ENCODE measurements around the gene UBXN2A. TPM values are rescaled to one million over a fixed set of nuclear protein-coding genes. Genes with fewer than 3 reads are reported as not detected.
A peak's percentile ranks its signal among the peaks of the same experiment; 100 is the strongest.

Gene UBXN2A
- total and polyA plus RNA-seq, 4 donors: 4.7 to 23.3 (median 8.1) TPM

GRCh38 chr2:23916727-23917405 lies 23.4 kb upstream of the UBXN2A start:
- Histone ChIP-seq H3K27me3 (ENCODE audit: control insufficient read depth in 3 of 3, insufficient read depth in 3 of 3, low read length in 2 of 3) (no peaks in the 10 kb centered on the region), H3K4me3 (no peak overlapping the region), H3K36me3 (ENCODE audit: control insufficient read depth in 4 of 4, insufficient read depth in 4 of 4, low read length in 4 of 4) (peaks cover 0 to 2% (median 0%) of the 10 kb centered on the region in 4 donors), H3K27ac (ENCODE audit: low read depth in 1 of 2, low read length in 1 of 2) (no peak overlapping the region), H3K9me3 (ENCODE audit: control insufficient read depth in 4 of 4, insufficient read depth in 3 of 4, low read length in 3 of 4) (no peaks in the 10 kb centered on the region), H3K4me1 (ENCODE audit: control insufficient read depth in 5 of 5, insufficient read depth in 5 of 5, low read length in 5 of 5) (peaks cover 0 to 7% (median 2%) of the 10 kb centered on the region in 5 donors), H3K9ac (ENCODE audit: insufficient read depth in 1 of 2, low read length in 2 of 2) (no peak overlapping the region)
- DNase-seq (peak in 1 of 3 donors; percentile 14), ATAC-seq (ENCODE audit: insufficient read depth, low FRiP score) (no peak)
- no peak for TF ChIP-seq CTCF (IDR thresholded peaks at IDR 0.05; ENCODE audit: control extremely low read depth, extremely low read depth)
- whole genome bisulfite sequencing, 2 donors: 52 to 64% methylated on average over 3 of the region's 3 CpGs

GRCh38 chr2:23918837-23919489 lies 21.3 kb upstream of the UBXN2A start:
- no peak for DNase-seq
- no peak for TF ChIP-seq CTCF (IDR thresholded peaks at IDR 0.05; ENCODE audit: control extremely low read depth, extremely low read depth)

GRCh38 chr2:23924589-23925359 lies 15.5 kb upstream of the UBXN2A start:
- H3K27me3 ChIP-seq (ENCODE audit: control insufficient read depth in 3 of 3, insufficient read depth in 3 of 3, low read length in 2 of 3): no peaks in the 10 kb centered on the region
- no peak overlapping the region for H3K27ac ChIP-seq (ENCODE audit: low read depth in 1 of 2, low read length in 1 of 2)
- DNase-seq: peak in 2 of 3 donors; percentile 38 to 45
- H3K9ac ChIP-seq (ENCODE audit: insufficient read depth in 1 of 2, low read length in 2 of 2): peak overlapping the region; percentile 39 to 91
- H3K4me1 ChIP-seq (ENCODE audit: control insufficient read depth in 5 of 5, insufficient read depth in 5 of 5, low read length in 5 of 5): peaks cover 0 to 22% (median 5%) of the 10 kb centered on the region in 5 donors
- peaks cover 0 to 5% (median 2%) of the 10 kb centered on the region in 4 donors for H3K36me3 ChIP-seq (ENCODE audit: control insufficient read depth in 4 of 4, insufficient read depth in 4 of 4, low read length in 4 of 4)
- no peak overlapping the region for H3K4me3 ChIP-seq
- H3K9me3 ChIP-seq (ENCODE audit: control insufficient read depth in 4 of 4, insufficient read depth in 3 of 4, low read length in 3 of 4): no peaks in the 10 kb centered on the region
- ATAC-seq (ENCODE audit: insufficient read depth, low FRiP score): no peak
- 37 to 53% methylated on average over 7 of the region's 7 CpGs for WGBS, 2 donors
- no peak for TF ChIP-seq CTCF (IDR thresholded peaks at IDR 0.05; ENCODE audit: control extremely low read depth, extremely low read depth)

More at GRCh38 chr2:23918837-23919489, 21.3 kb upstream of the UBXN2A start:
- Histone ChIP-seq H3K4me3 (no peak overlapping the region), H3K27ac (ENCODE audit: low read depth in 1 of 2, low read length in 1 of 2) (no peak overlapping the region), H3K27me3 (ENCODE audit: control insufficient read depth in 3 of 3, insufficient read depth in 3 of 3, low read length in 2 of 3) (no peaks in the 10 kb centered on the region), H3K36me3 (ENCODE audit: control insufficient read depth in 4 of 4, insufficient read depth in 4 of 4, low read length in 4 of 4) (no peaks in the 10 kb centered on the region), H3K4me1 (ENCODE audit: control insufficient read depth in 5 of 5, insufficient read depth in 5 of 5, low read length in 5 of 5) (peaks cover 0 to 7% (median 0%) of the 10 kb centered on the region in 5 donors), H3K9ac (ENCODE audit: insufficient read depth in 1 of 2, low read length in 2 of 2) (no peak overlapping the region), H3K9me3 (ENCODE audit: control insufficient read depth in 4 of 4, insufficient read depth in 3 of 4, low read length in 3 of 4) (no peaks in the 10 kb centered on the region)
- ATAC-seq (ENCODE audit: insufficient read depth, low FRiP score): no peak
- 92 to 94% methylated on average over 8 of the region's 8 CpGs for WGBS, 2 donors

All from lung (tissue), 12 donors.